RWPE1 (cell line): ENCODE measurements around the gene FBXO36.
"Not testable (repeated sequence)": the region's sequence is repeated elsewhere in the genome, so short reads cannot be mapped to it uniquely, and the experiment has no call there.

ENCODE experiments used
- CTCF ChIA-PET: fragments of 350-600 bp; sonication (Branson Sonifier 250); formaldehyde crosslinking; extraction: SDS; loops from one replicate; lab custom pipeline; 2021; lab: Yijun Ruan, JAX
- POLR2A ChIA-PET: fragments of 400-600 bp; formaldehyde crosslinking; extraction: SDS; loops from one replicate; lab custom pipeline; 2020; ENCODE audit warnings: antibody characterized with exemption; ENCODE audit not compliant: low non-redundant PET; lab: Yijun Ruan, JAX
- DNase-seq: peaks from one replicate; pipeline ENCODE4 v3.0.0; 2012; ENCODE audit warnings: low spot score
- H3K27ac ChIP-seq: fragments of 450-650 bp; 2 replicates; pipeline ENCODE4 v1.5.1; 2017
- TF ChIP-seq, protein P1 (sequence below): fragments of 450-650 bp; conservative IDR thresholded peaks from 2 replicates; pipeline ENCODE4 v1.5.1; 2017; ENCODE audit warnings: low read depth, mild to moderate bottlenecking

FBXO36 gene

DNA sequence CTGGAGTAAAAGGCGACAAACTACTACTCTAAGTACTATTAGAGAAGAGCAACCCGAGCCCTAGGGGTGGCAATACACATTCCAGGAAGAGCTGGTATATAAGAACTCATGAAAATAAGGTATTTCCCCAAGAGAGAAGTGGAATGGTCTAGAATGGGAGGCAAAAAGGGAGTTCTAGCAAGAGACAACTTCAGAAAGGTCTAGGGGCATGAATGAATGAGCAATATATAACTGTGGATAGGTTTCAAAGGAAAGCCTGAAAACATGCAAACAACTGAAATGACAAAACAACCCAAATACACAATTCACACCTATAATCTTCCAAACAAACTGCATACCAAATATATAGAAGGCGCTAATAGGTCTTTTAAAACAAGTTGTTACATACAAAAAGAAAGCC lies 22.7 kb upstream of the FBXO36 start:
- no peak overlapping the region for H3K27ac ChIP-seq
- ChIA-PET CTCF (no interaction called here), POLR2A (no interaction called here)
- TF ChIP-seq, protein P1, sequence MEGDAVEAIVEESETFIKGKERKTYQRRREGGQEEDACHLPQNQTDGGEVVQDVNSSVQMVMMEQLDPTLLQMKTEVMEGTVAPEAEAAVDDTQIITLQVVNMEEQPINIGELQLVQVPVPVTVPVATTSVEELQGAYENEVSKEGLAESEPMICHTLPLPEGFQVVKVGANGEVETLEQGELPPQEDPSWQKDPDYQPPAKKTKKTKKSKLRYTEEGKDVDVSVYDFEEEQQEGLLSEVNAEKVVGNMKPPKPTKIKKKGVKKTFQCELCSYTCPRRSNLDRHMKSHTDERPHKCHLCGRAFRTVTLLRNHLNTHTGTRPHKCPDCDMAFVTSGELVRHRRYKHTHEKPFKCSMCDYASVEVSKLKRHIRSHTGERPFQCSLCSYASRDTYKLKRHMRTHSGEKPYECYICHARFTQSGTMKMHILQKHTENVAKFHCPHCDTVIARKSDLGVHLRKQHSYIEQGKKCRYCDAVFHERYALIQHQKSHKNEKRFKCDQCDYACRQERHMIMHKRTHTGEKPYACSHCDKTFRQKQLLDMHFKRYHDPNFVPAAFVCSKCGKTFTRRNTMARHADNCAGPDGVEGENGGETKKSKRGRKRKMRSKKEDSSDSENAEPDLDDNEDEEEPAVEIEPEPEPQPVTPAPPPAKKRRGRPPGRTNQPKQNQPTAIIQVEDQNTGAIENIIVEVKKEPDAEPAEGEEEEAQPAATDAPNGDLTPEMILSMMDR = no peak
- no peak for DNase-seq

DNA sequence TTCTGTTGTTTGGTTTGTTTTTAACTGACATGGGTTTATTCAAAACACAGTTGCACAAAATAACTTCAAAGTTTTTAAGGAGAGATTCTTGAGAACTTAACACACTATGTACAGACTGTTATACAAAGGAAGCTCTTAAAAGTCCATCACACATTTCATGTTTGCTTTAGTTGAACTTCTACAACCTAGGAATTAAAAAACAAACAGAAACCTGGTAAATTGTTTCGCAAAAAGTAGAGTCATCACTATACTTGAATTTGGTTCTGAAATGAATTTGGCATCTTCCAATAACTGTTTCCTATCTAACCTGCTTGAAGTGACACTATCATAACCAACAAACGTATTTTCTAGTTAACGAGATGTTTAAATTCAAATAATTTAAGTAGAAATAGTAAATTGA lies 22.3 kb upstream of the FBXO36 start:
- CTCF ChIA-PET = no interaction called here
- POLR2A ChIA-PET = no interaction called here
- no peak overlapping the region for H3K27ac ChIP-seq
- no peak for DNase-seq
- TF ChIP-seq, protein P1 = no peak

DNA sequence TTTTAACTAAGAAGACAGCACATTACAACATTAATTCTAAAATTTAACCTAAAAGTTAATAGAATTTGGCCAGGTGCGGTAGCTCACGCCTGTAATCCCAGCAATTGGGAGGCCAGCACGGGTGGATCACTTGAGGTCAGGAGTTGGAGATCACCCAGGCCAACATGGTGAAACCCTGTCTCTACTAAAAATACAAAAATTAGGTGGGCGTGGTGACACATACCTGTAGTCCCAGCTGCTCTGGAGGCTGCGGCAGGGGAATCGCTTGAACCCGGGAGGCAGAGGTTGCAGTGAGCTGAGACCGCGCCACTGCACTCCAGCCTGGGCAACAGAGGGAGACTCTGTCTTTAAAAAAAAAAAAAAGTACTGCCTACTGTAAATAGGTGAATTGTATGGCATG lies 21.8 kb upstream of the FBXO36 start:
- H3K27ac ChIP-seq, DNase-seq, POLR2A ChIA-PET, CTCF ChIA-PET: not testable (repeated sequence)

DNA sequence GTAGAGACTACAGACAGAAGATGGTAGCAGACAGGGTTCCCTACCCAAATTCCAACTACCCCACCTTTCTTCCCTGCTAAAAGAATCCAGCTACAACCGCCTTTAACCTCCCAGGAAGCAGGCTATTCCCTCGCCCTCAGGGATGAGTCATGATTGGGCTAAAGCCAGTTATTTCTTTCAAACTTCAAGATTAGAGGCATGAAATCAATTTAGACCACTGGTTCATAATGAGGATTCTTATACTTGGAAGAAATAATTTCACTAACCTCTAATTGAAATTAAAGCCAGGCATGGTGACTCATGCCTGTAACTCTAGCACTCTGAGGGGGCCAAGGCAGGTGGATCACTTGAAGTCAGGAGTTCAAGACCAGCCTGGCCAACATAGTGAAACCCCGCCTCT lies 20.5 kb upstream of the FBXO36 start:
- POLR2A ChIA-PET = no interaction called here
- TF ChIP-seq, protein P1 = no peak
- peak overlapping the region; percentile 73 for H3K27ac ChIP-seq
- CTCF ChIA-PET = no interaction called here
- peak; percentile 85 for DNase-seq

DNA sequence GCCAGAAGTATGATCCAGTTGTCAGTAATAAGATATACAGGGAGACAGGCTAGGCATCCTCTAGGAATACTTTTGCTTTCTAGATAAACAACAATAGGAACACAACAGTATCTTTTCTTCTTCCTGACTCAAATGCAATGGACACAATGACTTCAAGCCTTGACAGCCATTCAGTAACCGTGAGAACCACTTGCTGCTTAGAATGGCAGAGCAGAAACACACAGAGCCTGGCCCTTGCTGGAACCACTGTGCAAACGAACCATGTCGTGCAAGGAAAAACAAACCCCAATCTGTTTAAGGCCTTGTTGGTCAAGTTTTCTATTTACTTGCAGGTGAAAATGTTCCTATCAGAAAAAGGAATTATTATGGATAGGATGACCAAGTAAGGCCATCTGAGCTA lies 19.3 kb upstream of the FBXO36 start:
- POLR2A ChIA-PET = interaction anchor here (0.7 kb wide), 1 partner anchor 178 kb away, joined by 7 read pairs; no protein-coding TSS in a partner anchor
- CTCF ChIA-PET = interaction anchor here (0.6 kb wide), 1 partner anchor 24 kb away, joined by 4 read pairs; no protein-coding TSS in a partner anchor
- TF ChIP-seq, protein P1 = no peak
- no peak overlapping the region for H3K27ac ChIP-seq
- DNase-seq = no peak

DNA sequence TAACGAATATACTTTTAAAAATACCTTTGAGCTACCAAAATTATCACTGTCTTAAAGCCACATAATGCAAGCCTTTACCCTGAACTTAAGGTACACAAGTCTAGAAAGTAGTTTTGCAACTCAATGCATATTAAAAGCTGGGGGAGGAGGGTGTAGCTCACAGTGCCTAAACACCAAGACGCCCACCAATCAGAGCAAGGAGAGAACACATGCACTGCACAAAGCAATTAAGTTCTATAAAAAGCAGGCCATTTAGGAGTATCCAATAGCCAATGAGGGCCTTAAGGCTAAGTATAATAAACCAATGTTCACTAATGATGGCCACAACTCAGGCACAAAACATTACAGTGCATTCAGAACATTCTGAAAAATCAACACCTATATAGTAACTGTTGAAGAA lies 16.7 kb upstream of the FBXO36 start:
- TF ChIP-seq, protein P1 = no peak
- ChIA-PET CTCF (no interaction called here), POLR2A (no interaction called here)
- H3K27ac ChIP-seq = no peak overlapping the region
- DNase-seq = no peak

DNA sequence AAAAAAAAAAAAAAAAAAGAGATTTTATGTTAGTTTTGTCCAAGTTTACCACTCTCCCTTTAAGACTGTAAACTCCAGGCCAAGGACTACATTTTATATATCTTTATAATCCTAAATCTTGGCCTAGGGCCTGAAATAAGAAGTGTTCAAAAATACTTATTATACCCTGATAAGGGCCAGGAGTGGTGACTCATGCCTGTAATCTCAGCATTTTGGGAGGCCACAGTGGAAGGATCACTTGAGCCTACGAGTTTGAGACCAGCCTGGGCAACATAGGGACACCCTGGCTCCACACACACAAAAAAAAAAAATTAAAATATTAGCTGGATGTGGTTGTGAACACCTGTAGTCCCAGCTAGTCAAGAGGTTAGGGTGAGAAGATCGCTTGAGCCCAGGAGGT lies 13.2 kb upstream of the FBXO36 start:
- no peak for DNase-seq
- CTCF ChIA-PET = no interaction called here
- no peak overlapping the region for H3K27ac ChIP-seq
- TF ChIP-seq, protein P1 = no peak
- POLR2A ChIA-PET = no interaction called here
